B cell (primary cell): ENCODE results near the gene ADAMTS2. TPM values are rescaled to one million over a fixed set of nuclear protein-coding genes. Genes with fewer than 3 reads are reported as not detected.

Experiments used
- ATAC-seq: fragments of 200-7000 bp; cut with Tn5 transposase; one replicate; pipeline ENCODE4 v1.10.0; 2021; ENCODE audit warnings: low read depth, mild to moderate bottlenecking, moderate number of reproducible peaks, moderate library complexity
- CTCF ChIA-PET: fragments of 350-600 bp; sonication (Branson Sonifier 250); formaldehyde crosslinking; loops from one replicate; lab custom pipeline; 2021; ENCODE audit warnings: antibody characterized with exemption, inconsistent platforms; lab: Charles Lee
- POLR2A ChIA-PET: fragments of 350-600 bp; sonication (Branson Sonifier 250); formaldehyde crosslinking; loops from one replicate; lab custom pipeline; 2021; ENCODE audit warnings: antibody characterized with exemption; lab: Charles Lee
- DNase-seq: peaks from one replicate; pipeline ENCODE4 v3.0.0; 2013
- H2AFZ ChIP-seq: 2 replicates; pipeline ENCODE4 v1.6.1; 2012; ENCODE audit warnings: mild to moderate bottlenecking, low read depth, low read length; ENCODE audit not compliant: insufficient read depth, poor library complexity, severe bottlenecking
- H3K27ac ChIP-seq, 2 donors: 1 replicate in 1 of 2; 2 replicates in 1 of 2; pipeline ENCODE4 v1.5.1; 2012 to 2013; ENCODE audit warnings: low read length in 2 of 2, mild to moderate bottlenecking in 2 of 2, moderate library complexity in 1 of 2
- H3K27me3 ChIP-seq, 4 experiments: fragments of 200-600 bp in 1 of 4; sonication (generic) in 1 of 4; replicated peaks in 1 of 4; 1 replicate in 2 of 4; 2 replicates in 2 of 4; pipeline versions ENCODE4 v1.6.1 to v1.7.0; 2013 to 2016; ENCODE audit warnings: low read length in 3 of 4, mild to moderate bottlenecking in 2 of 4, mixed read lengths in 1 of 4, moderate library complexity in 1 of 4; ENCODE audit not compliant: insufficient read depth in 4 of 4, control insufficient read depth in 3 of 4; ENCODE audit errors: control extremely low read depth in 1 of 4
- H3K36me3 ChIP-seq, 2 experiments: replicated peaks in 1 of 2; 1 replicate in 1 of 2; 2 replicates in 1 of 2; pipeline versions ENCODE4 v1.6.1 to v1.7.1; 2013; ENCODE audit warnings: low read length in 1 of 2; ENCODE audit not compliant: insufficient read depth in 2 of 2, control insufficient read depth in 1 of 2; ENCODE audit errors: control extremely low read depth in 1 of 2, extremely low read depth in 1 of 2
- H3K4me1 ChIP-seq, 2 donors: fragments of 200-600 bp in 1 of 2; sonication (generic) in 1 of 2; 1 replicate in 1 of 2; 2 replicates in 1 of 2; pipeline versions ENCODE4 v1.5.1 to v1.6.1; 2013 to 2017; ENCODE audit warnings: low read length in 2 of 2; ENCODE audit not compliant: control insufficient read depth in 2 of 2, insufficient read depth in 2 of 2
- H3K4me2 ChIP-seq: replicated peaks from 2 replicates; pipeline ENCODE3; 2012; ENCODE audit warnings: mild to moderate bottlenecking, low read depth, low read length; ENCODE audit not compliant: poor library complexity, severe bottlenecking
- H3K4me3 ChIP-seq, 5 experiments: fragments of 200-600 bp in 1 of 5; sonication (generic) in 1 of 5; 1 replicate in 3 of 5; 2 replicates in 2 of 5; pipeline versions ENCODE4 v1.5.1 to v1.7.0; 2011 to 2016; ENCODE audit warnings: low read length in 4 of 5, mild to moderate bottlenecking in 4 of 5, low read depth in 2 of 5, control low read depth in 1 of 5, moderate library complexity in 1 of 5; ENCODE audit not compliant: insufficient read depth in 1 of 5; ENCODE audit errors: control extremely low read depth in 1 of 5, extremely low read depth in 1 of 5
- H3K79me2 ChIP-seq: fragments of 200-600 bp; sonication (generic); one replicate; pipeline ENCODE4 v1.6.0; 2016; ENCODE audit warnings: low read length; ENCODE audit not compliant: control insufficient read depth, insufficient read depth
- H3K9ac ChIP-seq: fragments of 200-600 bp; sonication (generic); 2 replicates; pipeline ENCODE4 v1.6.1; 2017; ENCODE audit warnings: mild to moderate bottlenecking, low read length, moderate library complexity
- H3K9me3 ChIP-seq, 3 donors: one replicate each; pipeline versions ENCODE4 v1.6.1 to v1.7.1; 2013; ENCODE audit warnings: low read length in 2 of 3; ENCODE audit not compliant: control insufficient read depth in 2 of 3, insufficient read depth in 1 of 3; ENCODE audit errors: control extremely low read depth in 1 of 3
- H4K20me1 ChIP-seq: 2 replicates; pipeline ENCODE4 v1.6.0; 2012; ENCODE audit warnings: mild to moderate bottlenecking, low read length; ENCODE audit not compliant: insufficient read depth, control insufficient read depth, poor library complexity, severe bottlenecking
- H3K27ac Mint-ChIP-seq: one replicate; pipeline ENCODE4 v1.8.0; 2021; ENCODE audit warnings: mixed read lengths
- H3K27me3 Mint-ChIP-seq: one replicate; pipeline ENCODE4 v1.8.0; 2021; ENCODE audit warnings: mixed read lengths
- H3K4me1 Mint-ChIP-seq: one replicate; pipeline ENCODE4 v1.8.0; 2021; ENCODE audit warnings: mixed read lengths
- H3K4me3 Mint-ChIP-seq: one replicate; pipeline ENCODE4 v1.8.0; 2021; ENCODE audit warnings: mixed read lengths
- H3K9me3 Mint-ChIP-seq: one replicate; pipeline ENCODE4 v1.8.0; 2022; ENCODE audit warnings: mixed read lengths; ENCODE audit not compliant: insufficient read depth
- CTCF ChIP-seq: fragments of 200-600 bp; IDR thresholded peaks from one replicate; pipeline ENCODE4 v1.8.0; 2022; ENCODE audit warnings: antibody characterized with exemption, mild to moderate bottlenecking
- EZH2 ChIP-seq: IDR thresholded peaks from 2 replicates; pipeline ENCODE4 v1.6.1; 2012; ENCODE audit warnings: borderline replicate concordance, low read depth, mild to moderate bottlenecking, moderate library complexity, low read length; ENCODE audit not compliant: insufficient read depth, poor library complexity, severe bottlenecking
- WGBS: methylation state at CpG from one replicate; pipeline ENCODE4 v1.1.5; 2013; ENCODE audit warnings: missing lambda C conversion rate; ENCODE audit not compliant: insufficient coverage; 5-methylcytosine and 5-hydroxymethylcytosine counted together
- intact Hi-C: fragments of 100-400 bp; cut with micrococcal nuclease; formaldehyde crosslinking; loops from one replicate; pipeline ENCODE4 v1.10.0; 2022
- polyA plus RNA-seq: library from polyadenylated mRNA; depleted of rRNA; stranded (reverse); fragments of >200 nt; gene quantifications from 2 replicates; pipeline ENCODE4 v1.2.3, GENCODE V29; 2012
- total RNA-seq, 2 donors: library from RNA; stranded (reverse); fragments of 120-200 nt in 1 of 2; gene quantifications; 1 replicate in 1 of 2; 2 replicates in 1 of 2; pipeline versions ENCODE4 v1.2.3 to v1.2.4, GENCODE V29; 2013 to 2022

The ADAMTS2 gene
- total and polyA plus RNA-seq, 2 donors (not counting 1 experiment from before 2014, with no cell fraction given) = not detected

DNA sequence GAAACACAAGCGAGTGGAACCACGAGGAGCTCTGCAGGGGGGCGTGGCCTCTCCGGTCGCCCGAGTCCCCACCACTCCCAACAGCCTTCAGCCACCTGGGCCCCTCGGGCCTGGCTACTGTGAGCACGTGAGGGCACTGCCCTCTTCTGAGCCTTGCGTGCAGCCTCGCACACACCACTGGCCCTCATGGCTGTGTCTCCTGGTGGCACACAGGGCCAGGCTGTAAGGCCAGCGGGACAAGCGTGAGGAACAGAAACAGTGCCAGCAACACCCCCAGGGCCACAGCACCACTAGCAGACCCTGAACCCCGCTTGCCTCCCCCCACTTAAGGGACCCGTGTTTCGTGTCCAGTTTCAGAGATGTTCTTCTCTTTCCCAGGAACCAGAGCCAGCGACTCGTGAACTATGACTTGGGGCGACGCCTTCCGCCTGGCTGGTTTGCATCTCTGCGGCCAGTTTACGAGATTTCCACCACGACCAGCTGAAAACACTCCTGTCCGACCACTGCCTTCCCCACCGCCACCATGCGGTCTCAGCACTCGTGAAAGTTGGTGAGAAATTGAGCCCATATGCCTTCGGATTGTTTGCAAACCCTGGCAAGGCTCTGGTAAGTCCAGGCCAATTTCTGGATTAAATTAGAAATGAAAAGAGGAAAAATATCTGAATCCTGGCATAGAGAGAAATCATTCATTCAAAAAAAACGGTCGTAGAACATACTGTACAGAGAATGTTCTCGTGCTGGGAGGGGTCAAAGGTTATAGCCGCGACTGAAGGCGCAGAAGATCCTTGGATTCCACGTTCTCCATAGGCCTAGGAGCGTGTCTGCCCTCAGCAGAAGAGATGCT lies 149.5 kb downstream of the ADAMTS2 start:
- H4K20me1 ChIP-seq = no peaks in the 10 kb centered on the region
- DNase-seq (no peak), ATAC-seq (no peak)
- no peak overlapping the region for H3K27ac ChIP-seq
- H3K4me3 ChIP-seq = no peak overlapping the region
- H3K4me3 Mint-ChIP-seq = no peak overlapping the region
- no peak overlapping the region for H3K9ac ChIP-seq
- H3K9me3 ChIP-seq = no peaks in the 10 kb centered on the region
- H3K4me1 Mint-ChIP-seq = no peaks in the 10 kb centered on the region
- WGBS = 92% methylated on average over 36 of the region's 36 CpGs
- H3K9me3 Mint-ChIP-seq = no peaks in the 10 kb centered on the region
- no peak overlapping the region for H3K27ac Mint-ChIP-seq
- H3K4me1 ChIP-seq = no peaks in the 10 kb centered on the region
- no peaks in the 10 kb centered on the region for H3K79me2 ChIP-seq
- intact Hi-C loops = no loop called here
- CTCF ChIA-PET = no interaction called here
- POLR2A ChIA-PET = no interaction called here
- H3K27me3 ChIP-seq = no peaks in the 10 kb centered on the region
- no peaks in the 10 kb centered on the region for H3K36me3 ChIP-seq
- H3K27me3 Mint-ChIP-seq = no peaks in the 10 kb centered on the region
- no peak overlapping the region for H3K4me2 ChIP-seq
- no peak overlapping the region for H2AFZ ChIP-seq
- no peak for TF ChIP-seq CTCF
- no peak for TF ChIP-seq EZH2

GRCh38 chr5:179194941-179195381 lies 150.3 kb downstream of the ADAMTS2 start:
- WGBS = 92% methylated on average over 19 of the region's 19 CpGs
- ATAC-seq (no peak), DNase-seq (no peak)
- Mint-ChIP-seq H3K4me3 (no peak overlapping the region), H3K9me3 (no peaks in the 10 kb centered on the region), H3K4me1 (no peaks in the 10 kb centered on the region), H3K27me3 (no peaks in the 10 kb centered on the region), H3K27ac (no peak overlapping the region)
- TF ChIP-seq EZH2 (no peak), CTCF (no peak)
- no peak overlapping the region for H3K4me3 ChIP-seq
- H3K4me1 ChIP-seq = no peaks in the 10 kb centered on the region
- no peak overlapping the region for H3K4me2 ChIP-seq
- H3K27ac ChIP-seq = no peak overlapping the region
- intact Hi-C loops = no loop called here
- H2AFZ ChIP-seq = no peak overlapping the region
- CTCF ChIA-PET = no interaction called here
- no peaks in the 10 kb centered on the region for H3K36me3 ChIP-seq
- no peaks in the 10 kb centered on the region for H4K20me1 ChIP-seq
- H3K9ac ChIP-seq = no peak overlapping the region
- no peaks in the 10 kb centered on the region for H3K79me2 ChIP-seq
- POLR2A ChIA-PET = no interaction called here
- no peaks in the 10 kb centered on the region for H3K9me3 ChIP-seq
- no peaks in the 10 kb centered on the region for H3K27me3 ChIP-seq
